GM04503 (cell line): ENCODE measurements around the gene TRPC5OS.

Source experiments
- DNase-seq: peaks from one replicate; pipeline ENCODE4 v3.0.0-alpha.2; 2012; ENCODE audit warnings: low read depth

Gene TRPC5OS

DNA sequence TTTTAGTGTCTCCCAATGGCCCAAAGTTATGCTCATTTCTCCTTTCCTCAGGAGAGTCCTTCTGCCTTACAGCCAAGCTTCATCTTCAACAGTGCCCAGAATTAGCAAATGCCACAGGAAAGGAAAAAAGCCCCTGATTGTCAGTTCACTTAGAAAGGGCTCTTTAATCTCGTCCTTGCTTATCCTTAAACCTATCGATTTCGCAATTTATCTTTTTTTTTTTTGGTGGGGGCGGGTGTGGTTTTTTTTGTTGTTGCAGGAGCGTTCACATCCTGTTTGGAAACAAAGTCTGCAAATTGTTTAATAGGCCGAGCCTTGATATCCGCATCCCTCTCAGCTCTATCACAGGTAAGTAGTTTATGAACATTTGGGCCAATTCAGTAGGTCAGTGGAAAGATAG, 20.2 kb downstream of the TRPC5OS start:
- no peak for DNase-seq

DNA sequence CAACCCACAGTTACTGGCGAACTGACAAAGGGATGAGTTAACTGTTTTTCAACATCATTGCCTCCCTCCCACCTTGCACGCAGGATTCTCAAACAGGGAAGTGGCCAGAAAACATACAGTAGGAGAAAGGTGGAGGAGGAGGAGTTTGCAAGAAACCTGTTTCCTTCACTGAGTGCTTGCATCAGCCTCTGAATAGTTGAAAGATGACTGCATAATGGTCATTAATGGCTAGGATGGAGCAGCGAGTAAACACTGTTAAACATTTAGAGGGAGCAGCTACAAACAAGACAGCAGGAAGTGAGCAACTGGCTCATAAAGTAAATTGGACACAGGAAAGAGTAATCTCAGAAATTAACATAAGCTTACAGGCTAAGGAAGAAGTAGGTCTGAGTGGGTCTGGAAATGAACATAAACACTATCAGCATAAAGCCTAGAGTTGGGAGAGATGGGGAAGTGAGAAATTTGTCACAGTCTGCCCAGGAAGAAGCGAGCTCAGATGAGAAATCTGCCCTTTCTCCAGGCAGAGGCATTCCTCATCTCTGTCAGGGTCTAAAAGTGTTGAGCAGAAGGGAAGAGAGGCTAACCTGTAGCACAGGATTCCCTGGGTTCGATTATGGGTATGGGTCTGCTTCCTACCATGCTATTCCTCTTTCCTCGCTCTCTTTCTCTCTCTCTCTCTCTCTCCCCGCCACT, 38.6 kb downstream of the TRPC5OS start:
- DNase-seq: no peak

DNA sequence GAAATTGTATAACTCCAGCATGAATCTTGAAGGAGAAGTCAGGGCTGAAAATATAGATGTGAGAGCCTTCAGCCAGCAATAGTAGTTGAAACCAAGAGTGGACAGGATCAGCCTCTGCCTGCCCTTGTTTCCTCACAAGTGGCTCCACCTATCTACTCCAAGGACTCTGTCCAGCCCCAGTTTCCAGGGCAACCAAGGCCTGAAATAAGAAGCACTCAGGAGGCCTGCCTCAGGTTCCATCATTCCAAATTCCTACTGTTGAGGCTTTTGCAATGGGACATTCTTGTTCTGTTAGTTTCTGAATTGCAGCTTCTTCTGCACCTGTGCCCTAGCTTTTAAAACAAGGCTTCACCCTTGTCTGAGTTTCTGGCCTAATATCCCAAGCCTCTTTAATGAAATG, 41.6 kb downstream of the TRPC5OS start:
- DNase-seq: no peak

DNA sequence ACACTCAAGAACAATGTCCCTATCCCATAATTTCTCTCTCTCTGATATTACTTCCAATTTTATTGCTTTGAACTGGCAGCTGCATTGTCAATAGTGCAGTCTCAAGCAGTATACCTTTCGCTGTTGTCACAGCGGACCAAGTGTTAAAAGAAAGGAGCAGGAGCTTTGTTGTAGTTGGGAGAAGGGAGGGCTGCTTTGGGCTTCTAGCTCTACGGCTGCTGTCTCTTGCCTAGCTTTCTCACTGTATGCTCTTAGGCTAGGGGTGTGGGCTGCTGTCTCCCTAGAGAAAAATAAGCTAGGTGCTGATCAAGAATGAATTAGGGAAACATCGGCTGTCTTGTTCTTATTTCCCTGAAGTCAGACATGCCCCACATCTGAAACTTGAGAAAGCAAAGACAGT, 52.5 kb downstream of the TRPC5OS start:
- DNase-seq: no peak
